HG02885 (cell line): Measurements from ENCODE around the gene FLT1.

Experiments
- ATAC-seq: cut with Tn5 transposase; IDR thresholded peaks from one replicate; pipeline ENCODE4 v1.9.1; 2021; ENCODE audit warnings: mild to moderate bottlenecking; ENCODE audit not compliant: unreplicated experiment, poor library complexity

The FLT1 gene

GRCh38 chr13:28408235-28408848, 86.6 kb downstream of the FLT1 start:
- no peak for ATAC-seq

DNA sequence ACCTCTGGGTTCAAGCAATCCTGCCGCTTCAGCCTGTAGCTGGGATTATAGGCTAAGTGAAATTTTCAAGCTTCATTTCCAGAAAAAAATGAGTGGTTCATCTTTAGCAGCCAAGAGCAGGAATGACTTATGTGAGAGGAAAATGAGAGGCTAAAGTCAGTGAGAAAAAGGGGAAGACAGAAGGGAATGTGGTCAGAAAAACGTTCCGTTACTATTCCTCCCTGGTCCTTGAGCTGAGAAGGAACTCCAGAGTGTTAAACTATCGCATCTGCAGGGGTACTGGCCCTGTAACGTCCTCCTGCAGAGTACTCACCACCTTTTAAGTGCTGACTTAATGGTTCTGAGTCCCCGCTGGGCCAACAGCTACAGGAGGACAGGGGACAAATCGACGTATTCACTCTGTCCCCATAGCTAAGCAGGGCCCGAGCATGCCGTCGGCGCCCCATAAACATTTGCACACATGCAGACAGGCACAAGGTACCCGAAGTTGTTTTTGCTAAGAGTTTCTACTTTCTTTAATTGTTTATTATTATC, 88.1 kb downstream of the FLT1 start:
- no peak for ATAC-seq

- no peak for ATAC-seq
Measured at GRCh38 chr13:28402057-28402381, 92.9 kb downstream of the FLT1 start.

GRCh38 chr13:28401303-28402056, 93.4 kb downstream of the FLT1 start:
- no peak for ATAC-seq

DNA sequence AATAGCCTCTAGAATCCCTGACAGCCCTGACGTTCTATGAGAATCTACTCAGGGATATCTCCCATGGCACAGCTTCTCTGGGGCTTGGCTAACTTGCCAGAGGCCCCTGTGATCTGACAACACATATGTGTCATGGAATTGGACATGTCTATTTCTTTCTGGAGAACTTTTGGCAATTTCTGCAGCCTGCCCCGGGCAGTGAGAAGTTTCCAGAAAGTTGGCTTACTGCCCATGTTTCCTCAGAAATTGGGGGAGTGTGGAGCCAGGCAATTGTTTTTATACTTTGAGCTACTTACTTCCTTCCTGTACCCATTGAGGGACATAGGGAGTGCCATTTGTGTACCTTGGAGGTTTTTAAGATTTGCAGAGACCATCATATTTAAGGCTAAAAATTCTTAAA, 98.9 kb downstream of the FLT1 start:
- ATAC-seq, result no peak

DNA sequence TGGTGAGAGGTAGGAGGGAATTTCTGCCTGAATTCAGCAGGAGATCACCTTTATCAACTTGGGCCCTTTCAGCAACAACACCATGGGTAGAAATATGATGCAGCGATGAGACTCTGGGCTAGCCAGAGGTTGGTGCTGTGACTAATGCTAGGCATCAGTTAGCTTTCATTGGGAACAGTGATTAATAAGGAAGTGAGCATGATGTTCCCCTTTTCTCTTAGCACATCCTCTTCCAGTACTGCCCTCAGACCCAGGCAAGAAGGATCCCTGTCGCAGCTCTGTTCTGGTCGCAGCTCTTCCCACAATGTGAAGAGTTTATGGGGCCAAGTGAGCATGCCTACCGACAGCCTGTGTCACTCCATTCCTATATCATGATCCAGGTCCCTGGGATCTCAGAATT, 100.5 kb downstream of the FLT1 start:
- ATAC-seq, result no peak

GRCh38 chr13:28392896-28393505, 101.9 kb downstream of the FLT1 start:
- no peak for ATAC-seq

DNA sequence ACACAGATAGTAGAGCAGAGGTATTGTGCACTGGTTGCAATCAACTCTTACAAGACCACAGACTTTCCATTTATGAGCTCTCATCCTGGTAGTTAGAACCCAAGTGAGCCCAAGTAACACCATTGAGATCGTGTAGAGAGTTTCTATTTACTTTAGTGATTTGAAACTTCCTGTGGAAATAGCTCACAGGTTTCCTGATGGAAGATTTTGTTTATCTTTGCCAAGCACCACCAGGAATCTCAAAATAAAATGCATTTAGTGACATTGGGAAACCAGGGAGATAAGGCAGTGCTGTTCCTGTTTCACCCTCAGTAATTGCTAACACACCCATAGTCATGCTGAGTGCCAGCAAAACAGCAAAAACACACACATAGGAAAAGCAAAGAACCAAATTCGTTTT, 102.5 kb downstream of the FLT1 start:
- no peak for ATAC-seq

- ATAC-seq, result no peak
Measured at GRCh38 chr13:28387740-28388501, 107.0 kb downstream of the FLT1 start.

GRCh38 chr13:28385362-28385761, 109.6 kb downstream of the FLT1 start:
- ATAC-seq, result no peak

GRCh38 chr13:28384789-28385188, 110.1 kb downstream of the FLT1 start:
- ATAC-seq, result no peak

- no peak for ATAC-seq
Measured at GRCh38 chr13:28380319-28380718, 114.6 kb downstream of the FLT1 start.

- ATAC-seq, result no peak
Measured at GRCh38 chr13:28379371-28380083, 115.4 kb downstream of the FLT1 start.

GRCh38 chr13:28376604-28377003, 118.3 kb downstream of the FLT1 start:
- ATAC-seq, result no peak

GRCh38 chr13:28375250-28375930, 119.5 kb downstream of the FLT1 start:
- no peak for ATAC-seq

DNA sequence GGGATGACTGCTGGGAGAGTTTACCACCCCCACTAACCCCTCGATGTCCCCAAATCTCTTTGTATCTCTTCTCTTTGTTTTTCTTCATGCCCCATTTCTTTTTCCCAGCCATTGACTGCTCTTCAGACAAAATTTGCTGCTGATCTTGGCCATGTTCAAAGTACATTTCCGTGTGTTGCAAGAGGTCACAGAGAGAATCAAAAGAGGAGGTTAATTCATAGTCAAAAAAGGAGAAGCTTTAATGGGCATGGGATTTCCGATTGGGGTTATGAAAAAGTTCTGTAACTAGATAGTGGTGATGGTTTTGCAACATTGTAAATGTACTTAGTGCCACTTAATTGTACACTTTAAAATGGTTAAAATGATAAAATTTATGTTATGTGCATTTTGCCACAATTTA, 121.1 kb downstream of the FLT1 start:
- ATAC-seq, result no peak

DNA sequence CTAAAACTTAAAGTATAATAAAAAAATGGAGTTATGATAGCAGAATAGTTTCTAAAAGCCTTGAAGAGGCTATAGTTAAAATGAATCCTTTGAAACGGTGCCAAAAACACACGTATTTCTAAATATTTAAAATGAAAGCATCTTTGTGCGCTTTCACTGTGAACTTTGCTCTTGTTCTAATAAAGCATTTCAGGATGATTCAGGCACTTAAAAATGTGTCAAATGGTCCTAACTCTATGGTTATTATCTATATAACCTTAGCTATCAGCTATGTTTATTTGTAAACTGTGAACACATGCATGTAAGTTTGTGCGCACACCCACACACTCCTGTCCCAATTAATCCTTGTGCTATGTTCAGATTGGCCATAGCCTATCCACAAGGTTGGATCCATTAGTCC, 124.5 kb downstream of the FLT1 start:
- ATAC-seq, result no peak

DNA sequence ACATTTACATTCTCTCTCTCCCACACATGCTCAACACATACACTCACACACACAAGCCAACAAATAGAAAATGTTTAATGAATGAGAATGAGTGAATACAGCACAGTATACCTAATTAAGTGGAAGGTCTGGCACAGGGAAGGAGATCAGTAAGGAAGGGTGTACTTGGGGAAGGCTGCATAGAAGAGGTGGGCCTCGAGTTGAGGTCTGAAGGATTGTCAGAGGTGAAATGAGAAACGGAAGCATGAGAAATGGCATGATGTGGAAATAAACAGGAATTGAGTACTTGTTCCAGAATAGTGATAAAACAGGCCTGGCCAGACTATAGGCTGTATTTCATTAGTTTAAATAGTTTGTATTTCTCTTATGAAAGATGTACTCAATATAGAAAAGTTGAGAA, 136.2 kb downstream of the FLT1 start:
- ATAC-seq, result no peak

GRCh38 chr13:28357911-28358433, 137.0 kb downstream of the FLT1 start:
- ATAC-seq, result no peak
